GM23248 (cell line): ENCODE measurements around the gene JMJD1C. TPM values are rescaled to one million over a fixed set of nuclear protein-coding genes. Genes with fewer than 3 reads are reported as not detected.
"Not testable (repeated sequence)": the region's sequence is repeated elsewhere in the genome, so short reads cannot be mapped to it uniquely, and the experiment has no call there.

Experiments
- DNase-seq: peaks from one replicate; pipeline ENCODE4 v3.0.0-alpha.2; 2015
- H2AFZ ChIP-seq: fragments of 200-600 bp; sonication (generic); 2 replicates; pipeline ENCODE4 v1.6.1; 2016; ENCODE audit warnings: antibody characterized with exemption
- H3F3A ChIP-seq: fragments of 200-600 bp; sonication (generic); 2 replicates; pipeline ENCODE4 v1.6.1; 2016; ENCODE audit warnings: mild to moderate bottlenecking, antibody characterized with exemption, mixed run types; ENCODE audit not compliant: insufficient read depth
- H3K27ac ChIP-seq: fragments of 200-600 bp; sonication (generic); 2 replicates; pipeline ENCODE4 v1.5.1; 2016; ENCODE audit warnings: mild to moderate bottlenecking
- H3K27me3 ChIP-seq: fragments of 200-600 bp; sonication (generic); replicated peaks from 2 replicates; pipeline ENCODE4 v1.6.1; 2016; ENCODE audit warnings: mild to moderate bottlenecking; ENCODE audit not compliant: insufficient read depth
- H3K36me3 ChIP-seq: fragments of 200-600 bp; sonication (generic); 2 replicates; pipeline ENCODE4 v1.6.1; 2016; ENCODE audit warnings: low read depth, mild to moderate bottlenecking
- H3K4me1 ChIP-seq: fragments of 200-600 bp; sonication (generic); 2 replicates; pipeline ENCODE4 v1.6.1; 2016; ENCODE audit warnings: mild to moderate bottlenecking; ENCODE audit not compliant: insufficient read depth
- H3K4me2 ChIP-seq: fragments of 200-600 bp; sonication (generic); one replicate; pipeline ENCODE4 v1.6.1; 2016; ENCODE audit warnings: mild to moderate bottlenecking; ENCODE audit not compliant: unreplicated experiment
- H3K4me3 ChIP-seq: fragments of 200-600 bp; sonication (generic); 2 replicates; pipeline ENCODE4 v1.5.1; 2016; ENCODE audit warnings: mild to moderate bottlenecking
- H3K79me2 ChIP-seq: fragments of 200-600 bp; sonication (generic); 2 replicates; pipeline ENCODE4 v1.6.1; 2016; ENCODE audit warnings: mild to moderate bottlenecking; ENCODE audit not compliant: insufficient read depth
- H3K9ac ChIP-seq: fragments of 200-600 bp; sonication (generic); 2 replicates; pipeline ENCODE4 v1.6.1; 2016; ENCODE audit warnings: mild to moderate bottlenecking
- H3K9me2 ChIP-seq: fragments of 200-600 bp; sonication (generic); 2 replicates; pipeline ENCODE4 v1.6.1; 2016; ENCODE audit warnings: mixed run types, mild to moderate bottlenecking, moderate library complexity; ENCODE audit not compliant: insufficient read depth
- H3K9me3 ChIP-seq: fragments of 200-600 bp; sonication (generic); one replicate; pipeline ENCODE4 v1.6.1; 2017; ENCODE audit warnings: low read depth
- H4K20me1 ChIP-seq: fragments of 200-600 bp; sonication (generic); 2 replicates; pipeline ENCODE4 v1.6.0; 2016; ENCODE audit not compliant: insufficient read depth
- EZH2 ChIP-seq: fragments of 200-600 bp; sonication (generic); IDR thresholded peaks from 2 replicates; pipeline ENCODE4 v1.6.1; 2018; ENCODE audit warnings: antibody characterized with exemption, mild to moderate bottlenecking; ENCODE audit not compliant: insufficient read depth, poor library complexity, severe bottlenecking
- EZH2phosphoT487 ChIP-seq: fragments of 200-600 bp; sonication (generic); IDR thresholded peaks from 2 replicates; pipeline ENCODE4 v1.6.1; 2018; ENCODE audit warnings: antibody characterized with exemption, moderate library complexity, mild to moderate bottlenecking, low read depth; ENCODE audit not compliant: insufficient read depth
- WGBS, 2 experiments: methylation state at CpG; one replicate each; pipeline ENCODE4 v1.1.6; 2015 to 2017; ENCODE audit warnings: low lambda C conversion rate in 2 of 2, low coverage in 1 of 2; ENCODE audit errors: missing lambda C conversion rate in 2 of 2; 5-methylcytosine and 5-hydroxymethylcytosine counted together
- in situ Hi-C: fragments of 300-500 bp; cut with MboI; formaldehyde crosslinking; loops from 2 replicates; pipeline ENCODE4 v1.15.0; 2020
- polyA plus RNA-seq: library from polyadenylated mRNA; unstranded; fragments of >200 nt; fragmentation: Nextera tagmentation; extraction: Ambion mirVana; gene quantifications from 2 replicates; pipeline ENCODE4 v1.2.1, GENCODE V29; 2016
- total RNA-seq: library from RNA; depleted of rRNA; stranded (reverse); fragments of >200 nt; shearing (Covaris generic); gene quantifications from 2 replicates; pipeline ENCODE4 v1.2.3, GENCODE V29; 2014

Gene JMJD1C
- total and polyA plus RNA-seq, 2 experiments from 2014 or later, result 34.6 to 74.3 TPM

DNA sequence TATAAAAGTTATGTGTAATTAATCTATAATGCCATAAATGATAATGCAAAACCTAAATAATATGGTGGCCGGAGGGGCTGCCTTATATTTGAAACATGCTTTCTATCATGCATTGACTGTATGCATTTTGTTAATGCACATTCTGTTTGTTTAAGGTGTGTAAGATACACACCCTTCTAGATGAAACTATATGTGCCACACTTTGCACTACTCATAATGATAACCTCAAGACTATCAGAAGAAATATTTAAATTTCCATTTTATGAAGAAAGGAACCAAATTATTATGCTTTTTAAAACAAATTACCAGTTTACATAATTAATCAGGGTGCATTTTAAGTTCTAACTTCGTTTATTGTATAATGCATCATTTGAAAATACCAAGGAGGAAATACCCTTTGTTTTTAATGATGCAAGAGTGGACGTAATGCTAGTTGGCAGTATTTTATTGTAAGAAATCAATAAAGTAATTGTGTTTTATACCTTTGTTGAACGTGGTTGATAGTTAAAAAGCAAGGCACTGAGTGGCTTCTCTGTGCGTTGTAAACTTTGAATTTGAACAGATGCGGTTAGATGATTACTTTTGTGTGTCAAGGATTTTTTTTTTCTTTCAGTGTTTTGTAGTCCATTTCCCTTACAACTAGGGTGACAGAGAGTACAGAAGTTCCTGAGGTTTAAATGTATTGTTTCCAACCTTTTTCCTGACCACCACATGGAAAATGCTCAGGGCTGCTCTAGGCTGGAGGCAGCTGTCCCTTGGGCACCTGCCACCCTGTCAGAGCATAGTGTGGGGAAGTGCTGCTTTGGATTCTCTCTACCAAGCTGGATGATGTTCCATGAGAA is 311.0 kb downstream of the JMJD1C start:
- Histone ChIP-seq H3K27ac (no peak overlapping the region), H4K20me1 (0 out of 2 replicates have a peak, but pooled peaks cover 5% of the 10 kb centered on the region), H3K4me3 (no peak overlapping the region), H3K4me2 (no peak overlapping the region), H3K27me3 (no peaks in the 10 kb centered on the region), H3K9me2 (no peaks in the 10 kb centered on the region), H3K9ac (no peak overlapping the region), H3K79me2 (peaks cover 58% of the 10 kb centered on the region), H3F3A (peaks cover 26% of the 10 kb centered on the region), H3K4me1 (peaks cover 17% of the 10 kb centered on the region), H3K36me3 (peaks cover 44% of the 10 kb centered on the region), H3K9me3 (no peaks in the 10 kb centered on the region), H2AFZ (no peak overlapping the region)
- in situ Hi-C loops, result loop anchor here (10.0 kb wide), 2 partner anchors 150 to 560 kb away; no protein-coding TSS in a partner anchor
- TF ChIP-seq EZH2 (no peak), EZH2phosphoT487 (no peak)
- DNase-seq, result no peak
- 58 to 71% methylated on average over 6 of the region's 6 CpGs for WGBS, 2 experiments

DNA sequence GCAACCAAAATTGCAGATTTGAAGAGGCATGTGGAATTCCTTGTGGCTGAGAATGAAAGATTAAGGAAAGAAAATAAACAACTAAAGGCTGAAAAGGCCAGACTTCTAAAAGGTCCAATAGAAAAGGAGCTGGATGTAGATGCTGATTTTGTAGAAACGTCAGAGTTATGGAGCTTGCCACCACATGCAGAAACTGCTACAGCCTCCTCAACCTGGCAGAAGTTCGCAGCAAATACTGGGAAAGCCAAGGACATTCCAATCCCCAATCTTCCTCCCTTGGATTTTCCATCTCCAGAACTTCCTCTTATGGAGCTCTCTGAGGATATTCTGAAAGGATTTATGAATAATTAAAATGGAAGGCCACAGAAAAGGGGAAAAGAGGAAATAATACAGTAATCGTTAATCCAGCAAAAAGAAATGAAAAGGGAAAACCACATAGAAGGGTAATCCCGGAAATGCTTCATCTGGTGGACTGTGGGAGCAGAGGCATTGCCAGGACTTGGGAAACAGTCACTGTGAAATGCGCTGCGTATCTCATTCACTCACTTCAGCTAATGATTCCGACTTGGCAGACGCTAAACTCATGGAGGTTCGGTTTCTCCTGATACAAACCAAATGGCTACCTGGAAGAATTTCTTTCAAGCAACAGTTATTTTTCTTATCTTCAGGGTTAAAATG is 311.8 kb downstream of the JMJD1C start:
- Histone ChIP-seq H3K79me2 (peaks cover 65% of the 10 kb centered on the region), H3K4me1 (peaks cover 17% of the 10 kb centered on the region), H3F3A (peaks cover 19% of the 10 kb centered on the region), H3K36me3 (peaks cover 44% of the 10 kb centered on the region)
- not testable (repeated sequence) for H3K4me3 ChIP-seq, H3K9ac ChIP-seq, H4K20me1 ChIP-seq, H3K9me2 ChIP-seq, H2AFZ ChIP-seq, H3K4me2 ChIP-seq, DNase-seq, H3K9me3 ChIP-seq, H3K27ac ChIP-seq, H3K27me3 ChIP-seq
- in situ Hi-C loops, result loop anchor here (10.0 kb wide), 2 partner anchors 149 to 559 kb away; no protein-coding TSS in a partner anchor
- WGBS, 2 experiments, result 68 to 70% methylated on average over 9 of the region's 9 CpGs

DNA sequence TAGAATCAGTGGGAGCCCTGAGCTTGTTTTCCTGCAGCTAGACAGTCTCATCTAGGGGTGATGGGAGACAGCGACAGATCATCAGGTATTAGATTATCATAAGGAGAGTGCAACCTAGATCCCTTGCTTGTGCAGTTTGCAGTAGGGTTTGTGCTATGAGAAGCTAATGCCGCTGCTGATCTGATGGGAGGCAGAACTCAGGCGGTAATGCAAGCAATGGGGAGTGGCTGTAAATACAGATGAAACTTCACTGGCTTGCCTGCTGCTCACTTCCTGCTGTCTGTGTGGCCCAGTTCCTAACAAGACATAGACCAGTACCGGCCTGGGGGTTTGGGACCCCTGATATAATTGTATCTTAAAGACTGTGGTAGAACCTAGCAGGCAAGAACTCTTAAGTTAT is 315.0 kb downstream of the JMJD1C start:
- Histone ChIP-seq H4K20me1 (no peaks in the 10 kb centered on the region; the same call in 1 of the 2 replicates), H3K27me3 (no peaks in the 10 kb centered on the region), H3K9me2 (no peaks in the 10 kb centered on the region), H3K4me3 (no peak overlapping the region), H3K9me3 (no peaks in the 10 kb centered on the region), H3K4me2 (no peak overlapping the region), H3F3A (peaks cover 4% of the 10 kb centered on the region), H2AFZ (no peak overlapping the region), H3K27ac (no peak overlapping the region), H3K4me1 (peaks cover 16% of the 10 kb centered on the region), H3K36me3 (peaks cover 44% of the 10 kb centered on the region), H3K79me2 (peaks cover 87% of the 10 kb centered on the region), H3K9ac (no peak overlapping the region)
- DNase-seq, result no peak
- WGBS, 2 experiments, result 87 to 88% methylated on average over 4 of the region's 4 CpGs
- TF ChIP-seq EZH2 (no peak), EZH2phosphoT487 (no peak)
- in situ Hi-C loops, result loop anchor here (10.0 kb wide), 2 partner anchors 146 to 556 kb away; no protein-coding TSS in a partner anchor

DNA sequence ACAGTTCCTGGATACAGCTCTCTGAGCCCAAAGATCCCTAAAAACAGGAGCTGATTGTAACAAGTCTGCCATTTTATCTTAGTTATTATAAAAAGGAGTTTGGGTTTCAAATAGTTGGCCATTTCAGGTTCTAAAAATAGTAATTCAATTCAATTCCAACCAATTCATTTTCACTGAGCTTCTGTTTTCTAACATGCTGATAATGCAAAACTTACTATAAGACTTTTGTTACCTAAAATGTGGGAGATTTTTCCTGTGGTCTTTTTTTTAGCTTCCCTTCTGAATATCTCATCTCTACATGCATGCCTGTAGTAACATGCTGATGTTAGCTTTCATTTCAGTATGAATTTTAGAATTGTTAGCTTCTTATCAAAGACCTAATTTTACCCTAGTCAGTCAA is 319.3 kb downstream of the JMJD1C start:
- no peaks in the 10 kb centered on the region for H3K9me2 ChIP-seq
- H3K4me1 ChIP-seq, result peaks cover 20% of the 10 kb centered on the region
- no peak overlapping the region for H3K9ac ChIP-seq
- in situ Hi-C loops, result loop anchor here (25.0 kb wide), 1 partner anchor 884 kb away; the partner anchor contains the start of gene RTKN2
- no peak for DNase-seq
- no peak overlapping the region for H2AFZ ChIP-seq
- peaks cover 6% of the 10 kb centered on the region; the same call in 1 of the 2 replicates for H4K20me1 ChIP-seq
- H3K4me3 ChIP-seq, result no peak overlapping the region
- peak overlapping the region; percentile 32 for H3K4me2 ChIP-seq
- H3K27me3 ChIP-seq, result no peaks in the 10 kb centered on the region
- peaks cover 100% of the 10 kb centered on the region for H3K79me2 ChIP-seq
- TF ChIP-seq EZH2phosphoT487 (no peak), EZH2 (no peak)
- H3F3A ChIP-seq, result peaks cover 6% of the 10 kb centered on the region
- peaks cover 10% of the 10 kb centered on the region; the same call in 1 of the 2 replicates for H3K36me3 ChIP-seq
- H3K27ac ChIP-seq, result no peak overlapping the region
- H3K9me3 ChIP-seq, result no peaks in the 10 kb centered on the region
